Measurements from ENCODE around the gene SAPCD1. TPM values are rescaled to one million over a fixed set of nuclear protein-coding genes. Genes with fewer than 3 reads are reported as not detected.

The SAPCD1 gene
- total and polyA plus RNA-seq, 9 donors, result 0.94 to 5.2 (median 3.1) TPM; not detected in 1

- DNase-seq, result no peak
- Histone ChIP-seq H3K27ac (no peak overlapping the region), H3K36me3 (no peaks in the 10 kb centered on the region), H3K9me3 (no peaks in the 10 kb centered on the region), H3K27me3 (no peaks in the 10 kb centered on the region), H3K4me3 (no peak overlapping the region), H3K4me1 (ENCODE audit: insufficient read depth) (peaks cover 12% of the 10 kb centered on the region)
- 10 to 13% (median 10%) methylated on average over 6 of the region's 6 CpGs for WGBS, 3 donors
- intact Hi-C loops (cut with DNase I), result loop anchor here in 3 of 4 donors (5.0 to 10.0 kb wide), 3 partner anchors 57 to 97 kb away; partner anchors contain the start of gene VARS1 (in 1 of the 3)
- no peak for TF ChIP-seq POLR2A (IDR thresholded peaks at IDR 0.05)
- TF ChIP-seq, protein P1, sequence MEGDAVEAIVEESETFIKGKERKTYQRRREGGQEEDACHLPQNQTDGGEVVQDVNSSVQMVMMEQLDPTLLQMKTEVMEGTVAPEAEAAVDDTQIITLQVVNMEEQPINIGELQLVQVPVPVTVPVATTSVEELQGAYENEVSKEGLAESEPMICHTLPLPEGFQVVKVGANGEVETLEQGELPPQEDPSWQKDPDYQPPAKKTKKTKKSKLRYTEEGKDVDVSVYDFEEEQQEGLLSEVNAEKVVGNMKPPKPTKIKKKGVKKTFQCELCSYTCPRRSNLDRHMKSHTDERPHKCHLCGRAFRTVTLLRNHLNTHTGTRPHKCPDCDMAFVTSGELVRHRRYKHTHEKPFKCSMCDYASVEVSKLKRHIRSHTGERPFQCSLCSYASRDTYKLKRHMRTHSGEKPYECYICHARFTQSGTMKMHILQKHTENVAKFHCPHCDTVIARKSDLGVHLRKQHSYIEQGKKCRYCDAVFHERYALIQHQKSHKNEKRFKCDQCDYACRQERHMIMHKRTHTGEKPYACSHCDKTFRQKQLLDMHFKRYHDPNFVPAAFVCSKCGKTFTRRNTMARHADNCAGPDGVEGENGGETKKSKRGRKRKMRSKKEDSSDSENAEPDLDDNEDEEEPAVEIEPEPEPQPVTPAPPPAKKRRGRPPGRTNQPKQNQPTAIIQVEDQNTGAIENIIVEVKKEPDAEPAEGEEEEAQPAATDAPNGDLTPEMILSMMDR (IDR thresholded peaks at IDR 0.05), result no peak
- TF ChIP-seq EP300 (IDR thresholded peaks at IDR 0.05), result no peak
These were observed 24.2 kb upstream of the SAPCD1 start for GRCh38 chr6:31737991-31738979.

- Histone ChIP-seq H3K9me3 (no peaks in the 10 kb centered on the region), H3K36me3 (no peaks in the 10 kb centered on the region), H3K4me3 (peak within 1 kb of the TSS; percentile 56), H3K4me1 (ENCODE audit: insufficient read depth) (peaks cover 7% of the 10 kb centered on the region), H3K27ac (peak within 1 kb of the TSS in 1 of 2 donors; percentile 47), H3K27me3 (no peaks in the 10 kb centered on the region)
- intact Hi-C loops (cut with DNase I), result loop anchor here (5.0 to 10.0 kb wide), 4 partner anchors 42 to 95 kb away; partner anchors contain the start of gene VARS1 (in 1 of the 4)
- WGBS, 3 donors, result 0 to 1% (median 0%) methylated on average over 57 to 58 of the region's 58 CpGs
- peak; percentile 45 for TF ChIP-seq POLR2A (IDR thresholded peaks at IDR 0.05)
- no peak for TF ChIP-seq EP300 (IDR thresholded peaks at IDR 0.05)
- peak; percentile 96 to 98 (median 98) for DNase-seq
These were observed 22.6 kb upstream of the SAPCD1 start, which contains the start of gene MSH5 for GRCh38 chr6:31739639-31740396. MSH5 (plus strand) TSS chr6:31740005; CDS start chr6:31740467, 462 bp downstream.

DNA sequence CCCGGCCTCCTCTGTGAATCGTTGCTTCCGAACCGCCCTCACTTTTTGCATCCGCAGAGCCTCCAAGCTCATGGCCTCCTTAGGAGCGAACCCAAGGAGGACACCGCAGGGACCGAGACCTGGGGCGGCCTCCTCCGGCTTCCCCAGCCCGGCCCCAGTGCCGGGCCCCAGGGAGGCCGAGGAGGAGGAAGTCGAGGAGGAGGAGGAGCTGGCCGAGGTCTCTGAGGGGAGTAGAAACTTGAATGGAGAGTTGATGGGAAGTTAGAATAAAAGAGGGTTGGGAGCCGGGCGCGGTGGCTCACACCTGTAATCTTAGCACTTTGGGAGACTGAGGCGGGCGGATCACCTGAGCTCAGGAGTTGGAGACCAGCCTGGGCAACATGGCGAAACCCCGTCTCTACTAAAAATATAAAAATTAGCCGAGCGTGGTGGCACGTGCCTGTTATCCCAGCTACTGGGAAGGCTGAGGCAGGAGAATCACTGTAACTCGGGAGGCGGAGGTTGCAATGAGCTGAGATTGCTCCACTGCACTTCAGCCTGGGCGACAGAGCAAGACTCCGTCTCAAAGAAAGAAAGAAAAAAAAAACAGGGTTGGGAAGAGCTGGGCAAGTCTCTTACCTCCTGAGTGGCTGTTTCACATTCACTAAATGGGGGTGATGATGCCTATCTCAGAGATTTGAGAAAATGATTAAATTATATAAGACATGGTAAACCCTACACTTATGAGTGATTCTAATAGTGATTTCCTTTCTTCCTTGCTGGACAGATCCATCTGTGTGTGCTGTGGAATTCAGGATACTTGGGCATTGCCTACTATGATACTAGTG lies 21.8 kb upstream of the SAPCD1 start:
- intact Hi-C loops (cut with DNase I), result loop anchor here in 1 of 4 donors (5.0 kb wide), 1 partner anchor 42 kb away; no protein-coding TSS in a partner anchor
- H3K27me3 ChIP-seq, result no peaks in the 10 kb centered on the region
- TF ChIP-seq POLR2A (IDR thresholded peaks at IDR 0.05), result no peak
- TF ChIP-seq, protein P1 (IDR thresholded peaks at IDR 0.05), result no peak
- no peak for TF ChIP-seq EP300 (IDR thresholded peaks at IDR 0.05)
- peak overlapping the region in 1 of 2 donors; percentile 47 for H3K27ac ChIP-seq
- 20 to 30% (median 20%) methylated on average over 29 of the region's 29 CpGs for WGBS, 3 donors
- no peaks in the 10 kb centered on the region for H3K9me3 ChIP-seq
- H3K4me1 ChIP-seq (ENCODE audit: insufficient read depth), result peaks cover 7% of the 10 kb centered on the region
- peak overlapping the region; percentile 56 for H3K4me3 ChIP-seq
- no peaks in the 10 kb centered on the region for H3K36me3 ChIP-seq
- no peak for DNase-seq

GRCh38 chr6:31741815-31742214 lies 20.6 kb upstream of the SAPCD1 start:
- DNase-seq, result no peak
- intact Hi-C loops (cut with DNase I), result loop anchor here in 1 of 4 donors (5.0 kb wide), 1 partner anchor 40 kb away; no protein-coding TSS in a partner anchor
- TF ChIP-seq EP300 (IDR thresholded peaks at IDR 0.05), result no peak
- TF ChIP-seq, protein P1 (IDR thresholded peaks at IDR 0.05), result no peak
- TF ChIP-seq POLR2A (IDR thresholded peaks at IDR 0.05), result no peak
- H3K9me3 ChIP-seq, result no peaks in the 10 kb centered on the region
- 73 to 87% (median 77%) methylated on average over 2 of the region's 2 CpGs for WGBS, 3 donors
- no peaks in the 10 kb centered on the region for H3K27me3 ChIP-seq
- H3K4me3 ChIP-seq, result no peak overlapping the region
- H3K36me3 ChIP-seq, result no peaks in the 10 kb centered on the region
- peaks cover 4% of the 10 kb centered on the region for H3K4me1 ChIP-seq (ENCODE audit: insufficient read depth)
- H3K27ac ChIP-seq, result no peak overlapping the region
